Neural cell (in vitro differentiated cells): Measurements from ENCODE around the gene SLC8A1. TPM values are rescaled to one million over a fixed set of nuclear protein-coding genes. Genes with fewer than 3 reads are reported as not detected.

Source experiments
- H2AFZ ChIP-seq: fragments of 200-600, 300-800 bp; sonication (generic), shearing (Covaris generic); 2 replicates; pipeline ENCODE4 v1.6.0; 2014; ENCODE audit warnings: low read depth, mild to moderate bottlenecking, antibody characterized with exemption, low read length, moderate library complexity
- H3F3A ChIP-seq: fragments of 200-600 bp; shearing (Covaris generic); 2 replicates; pipeline ENCODE4 v1.6.1; 2016; ENCODE audit warnings: mild to moderate bottlenecking, moderate library complexity, mixed read lengths, antibody characterized with exemption, low read length; ENCODE audit not compliant: insufficient read depth, poor library complexity, severe bottlenecking
- H3K27ac ChIP-seq: fragments of 200-600, 300-800 bp; sonication (generic), shearing (Covaris generic); 2 replicates; pipeline ENCODE4 v1.5.1; 2014; ENCODE audit warnings: mild to moderate bottlenecking, low read length, moderate library complexity
- H3K27me3 ChIP-seq: fragments of 300-800, 200-600 bp; sonication (generic), shearing (Covaris generic); 2 replicates; pipeline ENCODE4 v1.6.0; 2014; ENCODE audit warnings: mild to moderate bottlenecking, low read depth, low read length, moderate library complexity; ENCODE audit not compliant: insufficient read depth
- H3K36me3 ChIP-seq: fragments of 300-800, 200-600 bp; sonication (generic), shearing (Covaris generic); 2 replicates; pipeline ENCODE4 v1.5.1; 2014; ENCODE audit warnings: mild to moderate bottlenecking, antibody characterized with exemption, low read length, moderate library complexity; ENCODE audit not compliant: insufficient read depth
- H3K4me2 ChIP-seq: fragments of 300-800, 200-600 bp; sonication (generic), shearing (Covaris generic); 2 replicates; pipeline ENCODE4 v1.6.0; 2014; ENCODE audit warnings: mild to moderate bottlenecking, low read length
- H3K4me3 ChIP-seq: fragments of 300-800, 200-600 bp; sonication (generic), shearing (Covaris generic); 2 replicates; pipeline ENCODE4 v1.5.1; 2014; ENCODE audit warnings: mild to moderate bottlenecking, low read length, moderate library complexity
- H3K79me2 ChIP-seq: fragments of 200-600 bp; shearing (Covaris generic); replicated peaks from 2 replicates; pipeline ENCODE4 v1.6.0; 2014; ENCODE audit warnings: mild to moderate bottlenecking, low read length, moderate library complexity; ENCODE audit not compliant: insufficient read depth
- H3K9ac ChIP-seq: fragments of 300-800, 200-600 bp; sonication (generic), shearing (Covaris generic); 2 replicates; pipeline ENCODE4 v1.6.1; 2016; ENCODE audit warnings: mild to moderate bottlenecking, low read length, mixed read lengths
- H3K9me2 ChIP-seq: fragments of 200-600 bp; shearing (Covaris generic); 2 replicates; pipeline ENCODE4 v1.6.1; 2016; ENCODE audit warnings: mild to moderate bottlenecking, low read length, mixed read lengths; ENCODE audit not compliant: insufficient read depth
- H3K9me3 ChIP-seq: fragments of 200-600, 300-800 bp; sonication (generic), shearing (Covaris generic); 2 replicates; pipeline ENCODE4 v1.6.1; 2016; ENCODE audit warnings: mild to moderate bottlenecking, mixed run types, low read length, moderate library complexity, mixed read lengths
- H4K20me1 ChIP-seq: fragments of 200-600 bp; shearing (Covaris generic); 2 replicates; pipeline ENCODE4 v1.6.1; 2016; ENCODE audit warnings: mild to moderate bottlenecking, mixed run types; ENCODE audit not compliant: insufficient read depth
- EP300 ChIP-seq: fragments of 450-650 bp; conservative IDR thresholded peaks from 2 replicates; pipeline ENCODE4 v1.6.1; 2014; ENCODE audit warnings: antibody characterized with exemption, mild to moderate bottlenecking, moderate library complexity; ENCODE audit not compliant: poor library complexity, severe bottlenecking
- EZH2 ChIP-seq: fragments of 200-600, 300-800 bp; shearing (Covaris generic), sonication (generic); IDR thresholded peaks from 2 replicates; pipeline ENCODE4 v1.6.1; 2014; ENCODE audit warnings: antibody characterized with exemption, low read length, borderline replicate concordance, mild to moderate bottlenecking; ENCODE audit not compliant: insufficient read depth, poor library complexity, severe bottlenecking
- MXI1 ChIP-seq: fragments of 450-650 bp; conservative IDR thresholded peaks from 2 replicates; pipeline ENCODE4 v1.6.1; 2014; ENCODE audit warnings: antibody characterized with exemption, mild to moderate bottlenecking; ENCODE audit not compliant: poor library complexity, severe bottlenecking
- POLR2AphosphoS5 ChIP-seq: IDR thresholded peaks from 2 replicates; pipeline ENCODE4 v1.6.1; 2012
- RAD21 ChIP-seq: fragments of 450-650 bp; conservative IDR thresholded peaks from 2 replicates; pipeline ENCODE4 v1.6.1; 2014; ENCODE audit warnings: antibody characterized with exemption, mild to moderate bottlenecking, moderate library complexity
- SMC3 ChIP-seq: fragments of 450-650 bp; conservative IDR thresholded peaks from 2 replicates; pipeline ENCODE4 v1.6.1; 2014; ENCODE audit warnings: antibody characterized with exemption, mild to moderate bottlenecking, moderate library complexity; ENCODE audit not compliant: poor library complexity
- TAF1 ChIP-seq: IDR thresholded peaks from 2 replicates; pipeline ENCODE4 v1.6.1; 2012; ENCODE audit warnings: low read depth
- polyA plus RNA-seq: library from polyadenylated mRNA; depleted of rRNA; stranded (reverse); fragments of >200 nt; gene quantifications from 2 replicates; pipeline ENCODE4 v1.2.3, GENCODE V29; 2014
- TF ChIP-seq, protein P1 (sequence below): fragments of 450-650 bp; IDR thresholded peaks from 2 replicates; pipeline ENCODE4 v1.5.1; 2014; ENCODE audit warnings: antibody characterized with exemption, mild to moderate bottlenecking, moderate library complexity; ENCODE audit not compliant: poor library complexity, severe bottlenecking
- TF ChIP-seq, protein P2 (sequence below): IDR thresholded peaks from 2 replicates; pipeline ENCODE4 v1.6.1; 2012; ENCODE audit warnings: borderline replicate concordance

Gene SLC8A1
- polyA plus RNA-seq, 1 donor from 2014 or later: 18.7 TPM

DNA sequence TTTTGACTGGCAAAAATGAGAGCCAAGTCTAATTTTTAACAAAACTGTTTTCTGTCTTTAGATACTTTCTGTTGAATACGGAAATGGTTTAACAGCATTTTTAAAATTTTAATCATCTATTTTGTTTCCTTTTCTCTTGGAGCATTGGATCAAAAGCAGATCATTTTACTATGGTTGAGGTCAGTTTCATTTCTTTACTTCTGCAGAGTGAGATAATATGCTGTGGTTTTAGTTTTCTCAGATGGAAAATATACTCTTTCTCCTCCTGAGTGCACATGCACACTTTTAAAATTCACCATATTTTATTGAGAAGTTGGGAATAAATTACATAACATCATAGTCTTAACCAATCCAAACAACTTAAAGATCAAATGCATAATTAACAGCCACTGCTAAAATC, 283.3 kb downstream of the SLC8A1 start:
- H3K27ac ChIP-seq: no peak overlapping the region
- H4K20me1 ChIP-seq: no peaks in the 10 kb centered on the region
- TF ChIP-seq, protein P1, sequence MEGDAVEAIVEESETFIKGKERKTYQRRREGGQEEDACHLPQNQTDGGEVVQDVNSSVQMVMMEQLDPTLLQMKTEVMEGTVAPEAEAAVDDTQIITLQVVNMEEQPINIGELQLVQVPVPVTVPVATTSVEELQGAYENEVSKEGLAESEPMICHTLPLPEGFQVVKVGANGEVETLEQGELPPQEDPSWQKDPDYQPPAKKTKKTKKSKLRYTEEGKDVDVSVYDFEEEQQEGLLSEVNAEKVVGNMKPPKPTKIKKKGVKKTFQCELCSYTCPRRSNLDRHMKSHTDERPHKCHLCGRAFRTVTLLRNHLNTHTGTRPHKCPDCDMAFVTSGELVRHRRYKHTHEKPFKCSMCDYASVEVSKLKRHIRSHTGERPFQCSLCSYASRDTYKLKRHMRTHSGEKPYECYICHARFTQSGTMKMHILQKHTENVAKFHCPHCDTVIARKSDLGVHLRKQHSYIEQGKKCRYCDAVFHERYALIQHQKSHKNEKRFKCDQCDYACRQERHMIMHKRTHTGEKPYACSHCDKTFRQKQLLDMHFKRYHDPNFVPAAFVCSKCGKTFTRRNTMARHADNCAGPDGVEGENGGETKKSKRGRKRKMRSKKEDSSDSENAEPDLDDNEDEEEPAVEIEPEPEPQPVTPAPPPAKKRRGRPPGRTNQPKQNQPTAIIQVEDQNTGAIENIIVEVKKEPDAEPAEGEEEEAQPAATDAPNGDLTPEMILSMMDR: no peak
- TF ChIP-seq SMC3: no peak
- H3K27me3 ChIP-seq: no peaks in the 10 kb centered on the region
- H2AFZ ChIP-seq: no peak overlapping the region
- H3F3A ChIP-seq: no peaks in the 10 kb centered on the region
- no peaks in the 10 kb centered on the region for H3K36me3 ChIP-seq
- H3K79me2 ChIP-seq: no peaks in the 10 kb centered on the region
- no peak overlapping the region for H3K4me3 ChIP-seq
- H3K9me2 ChIP-seq: no peaks in the 10 kb centered on the region
- no peak overlapping the region for H3K9ac ChIP-seq
- no peak overlapping the region for H3K4me2 ChIP-seq
- H3K9me3 ChIP-seq: no peaks in the 10 kb centered on the region

DNA sequence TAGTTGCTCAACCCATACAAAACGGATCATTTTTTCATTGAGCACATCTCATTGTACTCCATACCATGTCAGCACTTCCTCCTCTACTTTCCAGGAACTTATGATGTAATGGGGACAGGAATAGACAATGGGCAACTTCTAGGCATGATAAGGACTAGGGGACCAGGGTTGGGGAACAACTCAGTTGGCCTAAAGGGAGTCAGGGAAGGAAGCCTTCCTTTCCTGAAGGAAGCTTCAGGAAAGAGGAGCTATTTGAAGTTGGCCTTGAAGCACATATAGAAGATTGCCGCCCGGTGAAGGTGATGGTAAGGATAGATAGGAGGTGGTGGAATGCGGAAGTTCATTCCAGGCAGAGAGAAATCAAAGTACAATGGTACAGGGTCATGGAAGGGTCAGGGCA, 283.9 kb downstream of the SLC8A1 start:
- no peaks in the 10 kb centered on the region for H3K27me3 ChIP-seq
- no peaks in the 10 kb centered on the region for H3K9me2 ChIP-seq
- no peaks in the 10 kb centered on the region for H3F3A ChIP-seq
- no peak overlapping the region for H3K9ac ChIP-seq
- H2AFZ ChIP-seq: no peak overlapping the region
- TF ChIP-seq RAD21 (no peak), POLR2AphosphoS5 (no peak), EZH2 (no peak), TAF1 (no peak), MXI1 (no peak), EP300 (no peak), SMC3 (no peak)
- TF ChIP-seq, protein P1: no peak
- TF ChIP-seq, protein P2, sequence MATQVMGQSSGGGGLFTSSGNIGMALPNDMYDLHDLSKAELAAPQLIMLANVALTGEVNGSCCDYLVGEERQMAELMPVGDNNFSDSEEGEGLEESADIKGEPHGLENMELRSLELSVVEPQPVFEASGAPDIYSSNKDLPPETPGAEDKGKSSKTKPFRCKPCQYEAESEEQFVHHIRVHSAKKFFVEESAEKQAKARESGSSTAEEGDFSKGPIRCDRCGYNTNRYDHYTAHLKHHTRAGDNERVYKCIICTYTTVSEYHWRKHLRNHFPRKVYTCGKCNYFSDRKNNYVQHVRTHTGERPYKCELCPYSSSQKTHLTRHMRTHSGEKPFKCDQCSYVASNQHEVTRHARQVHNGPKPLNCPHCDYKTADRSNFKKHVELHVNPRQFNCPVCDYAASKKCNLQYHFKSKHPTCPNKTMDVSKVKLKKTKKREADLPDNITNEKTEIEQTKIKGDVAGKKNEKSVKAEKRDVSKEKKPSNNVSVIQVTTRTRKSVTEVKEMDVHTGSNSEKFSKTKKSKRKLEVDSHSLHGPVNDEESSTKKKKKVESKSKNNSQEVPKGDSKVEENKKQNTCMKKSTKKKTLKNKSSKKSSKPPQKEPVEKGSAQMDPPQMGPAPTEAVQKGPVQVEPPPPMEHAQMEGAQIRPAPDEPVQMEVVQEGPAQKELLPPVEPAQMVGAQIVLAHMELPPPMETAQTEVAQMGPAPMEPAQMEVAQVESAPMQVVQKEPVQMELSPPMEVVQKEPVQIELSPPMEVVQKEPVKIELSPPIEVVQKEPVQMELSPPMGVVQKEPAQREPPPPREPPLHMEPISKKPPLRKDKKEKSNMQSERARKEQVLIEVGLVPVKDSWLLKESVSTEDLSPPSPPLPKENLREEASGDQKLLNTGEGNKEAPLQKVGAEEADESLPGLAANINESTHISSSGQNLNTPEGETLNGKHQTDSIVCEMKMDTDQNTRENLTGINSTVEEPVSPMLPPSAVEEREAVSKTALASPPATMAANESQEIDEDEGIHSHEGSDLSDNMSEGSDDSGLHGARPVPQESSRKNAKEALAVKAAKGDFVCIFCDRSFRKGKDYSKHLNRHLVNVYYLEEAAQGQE: no peak
- H3K36me3 ChIP-seq: no peaks in the 10 kb centered on the region
- no peak overlapping the region for H3K4me3 ChIP-seq
- H3K27ac ChIP-seq: no peak overlapping the region
- H3K4me2 ChIP-seq: no peak overlapping the region
- no peaks in the 10 kb centered on the region for H4K20me1 ChIP-seq
- no peaks in the 10 kb centered on the region for H3K79me2 ChIP-seq
- no peaks in the 10 kb centered on the region for H3K9me3 ChIP-seq
